Chondrocyte (in vitro differentiated cells): ENCODE data around the gene GALNT13. TPM values are rescaled to one million over a fixed set of nuclear protein-coding genes. Genes with fewer than 3 reads are reported as not detected.

Experiments
- DNase-seq: peaks from one replicate; pipeline ENCODE4 v3.0.0; 2021; ENCODE audit warnings: mixed read lengths, low spot score
- H3K27ac Mint-ChIP-seq: one replicate; pipeline ENCODE4 v1.8.0; 2021; ENCODE audit warnings: mild to moderate bottlenecking, moderate library complexity, mixed read lengths; ENCODE audit not compliant: unreplicated experiment
- H3K27me3 Mint-ChIP-seq: 2 replicates; pipeline ENCODE4 v1.8.0; 2021; ENCODE audit warnings: low read depth, mixed read lengths
- H3K36me3 Mint-ChIP-seq: 2 replicates; pipeline ENCODE4 v1.8.0; 2021; ENCODE audit warnings: low read depth, mixed read lengths
- H3K4me1 Mint-ChIP-seq: 2 replicates; pipeline ENCODE4 v1.8.0; 2021; ENCODE audit warnings: low read depth, mild to moderate bottlenecking, mixed read lengths
- H3K4me3 Mint-ChIP-seq: one replicate; pipeline ENCODE4 v1.8.0; 2021; ENCODE audit warnings: mild to moderate bottlenecking, moderate library complexity, mixed read lengths; ENCODE audit not compliant: unreplicated experiment
- H3K9me3 Mint-ChIP-seq: 2 replicates; pipeline ENCODE4 v1.8.0; 2021; ENCODE audit warnings: low read depth, mixed read lengths
- CTCF ChIP-seq: fragments of 200-600 bp; sonication (generic); IDR thresholded peaks from 2 replicates; pipeline ENCODE4 v1.5.0; 2021; ENCODE audit warnings: antibody characterized with exemption, mild to moderate bottlenecking, moderate library complexity
- total RNA-seq: library from RNA; stranded (reverse); gene quantifications from 3 replicates; pipeline ENCODE4 v1.2.1, GENCODE V29; 2021

Gene GALNT13
- total RNA-seq, 1 donor from 2014 or later, result not detected

GRCh38 chr2:154048905-154049304 is 177.2 kb downstream of the GALNT13 start:
- no peaks in the 10 kb centered on the region for H3K36me3 Mint-ChIP-seq
- no peak overlapping the region for H3K4me3 Mint-ChIP-seq
- no peak for DNase-seq
- no peak overlapping the region for H3K27ac Mint-ChIP-seq
- no peaks in the 10 kb centered on the region for H3K9me3 Mint-ChIP-seq
- peaks cover 2% of the 10 kb centered on the region for H3K27me3 Mint-ChIP-seq
- TF ChIP-seq CTCF, result no peak
- H3K4me1 Mint-ChIP-seq, result no peaks in the 10 kb centered on the region

GRCh38 chr2:154049561-154049960 is 177.8 kb downstream of the GALNT13 start:
- Mint-ChIP-seq H3K27ac (no peak overlapping the region), H3K9me3 (no peaks in the 10 kb centered on the region), H3K4me1 (no peaks in the 10 kb centered on the region), H3K36me3 (no peaks in the 10 kb centered on the region), H3K27me3 (peaks cover 2% of the 10 kb centered on the region), H3K4me3 (no peak overlapping the region)
- DNase-seq, result no peak
- TF ChIP-seq CTCF, result no peak

GRCh38 chr2:154067124-154067523 is 195.4 kb downstream of the GALNT13 start:
- DNase-seq, result no peak
- no peak for TF ChIP-seq CTCF
- H3K27ac Mint-ChIP-seq, result no peak overlapping the region
- H3K9me3 Mint-ChIP-seq, result peaks cover 24% of the 10 kb centered on the region
- H3K4me1 Mint-ChIP-seq, result no peaks in the 10 kb centered on the region
- no peaks in the 10 kb centered on the region for H3K27me3 Mint-ChIP-seq
- H3K36me3 Mint-ChIP-seq, result peaks cover 2% of the 10 kb centered on the region
- H3K4me3 Mint-ChIP-seq, result no peak overlapping the region

GRCh38 chr2:154078926-154079325 is 207.2 kb downstream of the GALNT13 start:
- Mint-ChIP-seq H3K27me3 (no peaks in the 10 kb centered on the region), H3K4me3 (no peak overlapping the region), H3K4me1 (no peaks in the 10 kb centered on the region), H3K9me3 (peaks cover 8% of the 10 kb centered on the region), H3K27ac (no peak overlapping the region), H3K36me3 (no peaks in the 10 kb centered on the region)
- DNase-seq, result no peak
- no peak for TF ChIP-seq CTCF

GRCh38 chr2:154092571-154092970 is 220.8 kb downstream of the GALNT13 start:
- no peak for DNase-seq
- Mint-ChIP-seq H3K27ac (no peak overlapping the region), H3K9me3 (no peaks in the 10 kb centered on the region), H3K36me3 (no peaks in the 10 kb centered on the region), H3K4me3 (no peak overlapping the region), H3K27me3 (peaks cover 1% of the 10 kb centered on the region), H3K4me1 (no peaks in the 10 kb centered on the region)
- no peak for TF ChIP-seq CTCF
